Natural killer cell (primary cell): ENCODE measurements around the gene EBP. TPM values are rescaled to one million over a fixed set of nuclear protein-coding genes. Genes with fewer than 3 reads are reported as not detected.
"Not testable (repeated sequence)": the region's sequence is repeated elsewhere in the genome, so short reads cannot be mapped to it uniquely, and the experiment has no call there.

Experiments used
- ATAC-seq, 3 donors: fragments of 150-1000 bp in 2 of 3; fragments of 200-7000 bp in 1 of 3; cut with Tn5 transposase; 1 replicate in 1 of 3; 2 replicates in 2 of 3; pipeline ENCODE4 v1.10.0; 2021; ENCODE audit warnings: mild to moderate bottlenecking in 2 of 3, moderate library complexity in 2 of 3
- DNase-seq, 2 donors: peaks; one replicate each; pipeline versions ENCODE4 v3.0.0 to v3.0.0-alpha.2; 2013 to 2021; ENCODE audit warnings: mixed read lengths in 1 of 2
- H3K27ac ChIP-seq: one replicate; pipeline ENCODE4 v1.5.1; 2013; ENCODE audit warnings: mild to moderate bottlenecking, low read length
- H3K27me3 ChIP-seq: one replicate; pipeline ENCODE4 v1.6.1; 2013; ENCODE audit warnings: low read length; ENCODE audit not compliant: control insufficient read depth, insufficient read depth
- H3K36me3 ChIP-seq: one replicate; pipeline ENCODE4 v1.6.1; 2013; ENCODE audit warnings: low read length; ENCODE audit not compliant: control insufficient read depth, insufficient read depth
- H3K4me1 ChIP-seq: one replicate; pipeline ENCODE4 v1.6.1; 2013; ENCODE audit warnings: low read length; ENCODE audit not compliant: control insufficient read depth, insufficient read depth
- H3K4me3 ChIP-seq: one replicate; pipeline ENCODE4 v1.5.1; 2013; ENCODE audit warnings: low read length
- H3K9me3 ChIP-seq: one replicate; pipeline ENCODE4 v1.6.1; 2013; ENCODE audit warnings: low read length; ENCODE audit not compliant: control insufficient read depth, insufficient read depth
- H3K27ac Mint-ChIP-seq, 2 donors: one replicate each; pipeline ENCODE4 v1.8.0; 2022; ENCODE audit warnings: mild to moderate bottlenecking in 2 of 2, mixed read lengths in 2 of 2, moderate library complexity in 1 of 2
- H3K27me3 Mint-ChIP-seq, 2 donors: one replicate each; pipeline ENCODE4 v1.8.0; 2022; ENCODE audit warnings: low read depth in 2 of 2, mixed read lengths in 2 of 2
- H3K36me3 Mint-ChIP-seq: one replicate; pipeline ENCODE4 v1.8.0; 2022; ENCODE audit warnings: mixed read lengths
- H3K4me1 Mint-ChIP-seq, 2 donors: one replicate each; pipeline ENCODE4 v1.8.0; 2022; ENCODE audit warnings: mixed read lengths in 2 of 2
- H3K4me3 Mint-ChIP-seq: one replicate; pipeline ENCODE4 v1.8.0; 2022; ENCODE audit warnings: mild to moderate bottlenecking, moderate library complexity, mixed read lengths
- H3K9me3 Mint-ChIP-seq, 2 donors: one replicate each; pipeline ENCODE4 v1.8.0; 2022; ENCODE audit warnings: mixed read lengths in 2 of 2
- CTCF ChIP-seq: fragments of 200-600 bp; IDR thresholded peaks from one replicate; pipeline ENCODE4 v1.8.0; 2022; ENCODE audit warnings: antibody characterized with exemption
- WGBS: methylation state at CpG from one replicate; pipeline ENCODE4 v1.1.7; 2013; ENCODE audit warnings: missing lambda C conversion rate; ENCODE audit not compliant: insufficient coverage; 5-methylcytosine and 5-hydroxymethylcytosine counted together
- intact Hi-C: fragments of 100-400 bp; cut with micrococcal nuclease; formaldehyde crosslinking; loops from one replicate; pipeline ENCODE4 v1.14.2; 2022
- total RNA-seq, 4 donors: library from RNA; stranded (reverse); fragments of 120-200 nt in 1 of 4; gene quantifications; one replicate each; pipeline versions ENCODE4 v1.2.3 to v1.2.4, GENCODE V29; 2013 to 2022

Gene EBP
- total RNA-seq, 3 donors from 2014 or later (not counting 1 experiment from before 2014, with no cell fraction given) = 91.6 to 115 (median 97.6) TPM

- TF ChIP-seq CTCF = no peak
- no peaks in the 10 kb centered on the region for H3K36me3 Mint-ChIP-seq
- H3K4me1 Mint-ChIP-seq = peaks cover 14 to 19% of the 10 kb centered on the region in 2 donors
- H3K27me3 Mint-ChIP-seq = no peaks in the 10 kb centered on the region
- peaks cover 28% of the 10 kb centered on the region for H3K4me1 ChIP-seq
- intact Hi-C loops = loop anchor here (5.0 kb wide), 1 partner anchor 44 kb away; the partner anchor contains the start of gene FTSJ1
- peak overlapping the region; percentile 66 for H3K4me3 ChIP-seq
- no peaks in the 10 kb centered on the region for H3K9me3 Mint-ChIP-seq
- peak overlapping the region; percentile 90 for H3K27ac ChIP-seq
- H3K36me3 ChIP-seq = peaks cover 3% of the 10 kb centered on the region
- ATAC-seq = no peak
- peak in 1 of 2 donors; percentile 19 for DNase-seq
- H3K27me3 ChIP-seq = no peaks in the 10 kb centered on the region
- WGBS = 39% methylated on average over 2 of the region's 2 CpGs
- H3K9me3 ChIP-seq = no peaks in the 10 kb centered on the region
- peak overlapping the region; percentile 88 for H3K4me3 Mint-ChIP-seq
- peak overlapping the region; percentile 86 to 92 for H3K27ac Mint-ChIP-seq
Measured at GRCh38 chrX:48520976-48521352, 644 bp upstream of the EBP start.

GRCh38 chrX:48522291-48522690 is 683 bp downstream of the EBP start:
- Mint-ChIP-seq H3K27ac (peak overlapping the region; percentile 86 to 92), H3K9me3 (no peaks in the 10 kb centered on the region), H3K4me3 (peak overlapping the region; percentile 88), H3K4me1 (peaks cover 14 to 19% of the 10 kb centered on the region in 2 donors), H3K27me3 (no peaks in the 10 kb centered on the region), H3K36me3 (no peaks in the 10 kb centered on the region)
- TF ChIP-seq CTCF = no peak
- H3K4me1 ChIP-seq = peaks cover 28% of the 10 kb centered on the region
- ATAC-seq = no peak
- intact Hi-C loops = loop anchor here (5.0 kb wide), 1 partner anchor 45 kb away; the partner anchor contains the start of gene FTSJ1
- 2% methylated on average over 10 of the region's 10 CpGs for whole genome bisulfite sequencing
- no peak for DNase-seq
- H3K27ac ChIP-seq = peak overlapping the region; percentile 90
- H3K9me3 ChIP-seq = no peaks in the 10 kb centered on the region
- no peaks in the 10 kb centered on the region for H3K27me3 ChIP-seq
- H3K36me3 ChIP-seq = peaks cover 11% of the 10 kb centered on the region
- H3K4me3 ChIP-seq = peak overlapping the region; percentile 66

GRCh38 chrX:48523682-48524081 is 2.1 kb downstream of the EBP start:
- Mint-ChIP-seq H3K27ac (peak overlapping the region; percentile 53 to 63), H3K4me1 (peaks cover 14 to 19% of the 10 kb centered on the region in 2 donors), H3K9me3 (no peaks in the 10 kb centered on the region), H3K4me3 (peak overlapping the region; percentile 72), H3K27me3 (no peaks in the 10 kb centered on the region), H3K36me3 (no peaks in the 10 kb centered on the region)
- no peaks in the 10 kb centered on the region for H3K27me3 ChIP-seq
- peaks cover 20% of the 10 kb centered on the region for H3K36me3 ChIP-seq
- no peak for DNase-seq
- no peaks in the 10 kb centered on the region for H3K9me3 ChIP-seq
- WGBS = 78% methylated on average over 11 of the region's 12 CpGs
- intact Hi-C loops = loop anchor here (5.0 kb wide), 1 partner anchor 46 kb away; the partner anchor contains the start of gene FTSJ1
- H3K4me3 ChIP-seq = no peak overlapping the region
- no peak overlapping the region for H3K27ac ChIP-seq
- peaks cover 28% of the 10 kb centered on the region for H3K4me1 ChIP-seq
- ATAC-seq = no peak
- TF ChIP-seq CTCF = no peak

GRCh38 chrX:48525853-48526252 is 4.2 kb downstream of the EBP start:
- Histone ChIP-seq H3K36me3 (peaks cover 21% of the 10 kb centered on the region), H3K4me1 (peaks cover 21% of the 10 kb centered on the region)
- H3K9me3 ChIP-seq, intact Hi-C loops, H3K4me3 ChIP-seq, DNase-seq, H3K36me3 Mint-ChIP-seq, H3K4me3 Mint-ChIP-seq, H3K27me3 Mint-ChIP-seq, H3K27me3 ChIP-seq, ATAC-seq, H3K27ac ChIP-seq, H3K27ac Mint-ChIP-seq, H3K9me3 Mint-ChIP-seq: not testable (repeated sequence)
- whole genome bisulfite sequencing = 96% methylated on average over 7 of the region's 8 CpGs
- H3K4me1 Mint-ChIP-seq = peaks cover 7 to 19% of the 10 kb centered on the region in 2 donors
